GM10266 (cell line): ENCODE data around the gene SLCO4A1.

Experiments used
- DNase-seq: peaks from one replicate; pipeline ENCODE4 v3.0.0; 2012; ENCODE audit errors: extremely low spot score
- CTCF ChIP-seq: IDR thresholded peaks from 2 replicates; pipeline ENCODE4 v1.5.1; 2012; ENCODE audit warnings: mild to moderate bottlenecking, low read depth; ENCODE audit not compliant: control insufficient read depth, insufficient read depth; ENCODE audit errors: missing control alignments

The SLCO4A1 gene

GRCh38 chr20:62644802-62645496 lies 2.6 kb downstream of the SLCO4A1 start:
- no peak for TF ChIP-seq CTCF
- no peak for DNase-seq

GRCh38 chr20:62645613-62646012 lies 3.3 kb downstream of the SLCO4A1 start:
- DNase-seq = no peak
- TF ChIP-seq CTCF = no peak

- no peak for DNase-seq
- no peak for TF ChIP-seq CTCF
Observed at GRCh38 chr20:62646851-62647520, 4.7 kb downstream of the SLCO4A1 start.

GRCh38 chr20:62647521-62648317 lies 5.4 kb downstream of the SLCO4A1 start:
- no peak for DNase-seq

GRCh38 chr20:62648318-62648995 lies 6.2 kb downstream of the SLCO4A1 start:
- TF ChIP-seq CTCF = no peak
- DNase-seq = no peak

More at GRCh38 chr20:62647521-62648317, 5.4 kb downstream of the SLCO4A1 start:
- TF ChIP-seq CTCF = no peak

- no peak for DNase-seq
- no peak for TF ChIP-seq CTCF
Observed at GRCh38 chr20:62649140-62649539, 6.8 kb downstream of the SLCO4A1 start.
